IPS DF 19.7 (cell line): Measurements from ENCODE around the gene NDUFS1.
"Not testable (repeated sequence)": the region's sequence is repeated elsewhere in the genome, so short reads cannot be mapped to it uniquely, and the experiment has no call there.

ENCODE experiments used
- DNase-seq: peaks from one replicate; pipeline ENCODE4 v3.0.0-alpha.2; 2013; ENCODE audit warnings: low read depth, low spot score

Gene NDUFS1

GRCh38 chr2:206105038-206105437, 54.2 kb downstream of the NDUFS1 start:
- DNase-seq = no peak

GRCh38 chr2:206098872-206099271, 60.4 kb downstream of the NDUFS1 start:
- not testable (repeated sequence) for DNase-seq

GRCh38 chr2:206098471-206098870, 60.8 kb downstream of the NDUFS1 start:
- DNase-seq = no peak

GRCh38 chr2:206096876-206097275, 62.4 kb downstream of the NDUFS1 start:
- DNase-seq = no peak

GRCh38 chr2:206095536-206096332, 63.5 kb downstream of the NDUFS1 start:
- DNase-seq = no peak

- DNase-seq = no peak
Observed at GRCh38 chr2:206092297-206092696, 66.9 kb downstream of the NDUFS1 start.

- DNase-seq = no peak
Observed at GRCh38 chr2:206088248-206088647, 71.0 kb downstream of the NDUFS1 start.

GRCh38 chr2:206086716-206087350, 72.4 kb downstream of the NDUFS1 start:
- no peak for DNase-seq

- no peak for DNase-seq
Observed at GRCh38 chr2:206085742-206086445, 73.3 kb downstream of the NDUFS1 start, which contains the start of gene INO80D. TSS of gene INO80D (minus strand) at chr2:206086174. CDS start at chr2:206063016, 23,158 bp downstream.

- DNase-seq = no peak
Observed at GRCh38 chr2:206084870-206085741, 74.1 kb downstream of the NDUFS1 start.

- DNase-seq = peak; percentile 84
Observed at GRCh38 chr2:206084439-206084869, 74.8 kb downstream of the NDUFS1 start.

- DNase-seq = peak; percentile 89
Observed at GRCh38 chr2:206083602-206084438, 75.4 kb downstream of the NDUFS1 start.

- DNase-seq = no peak
Observed at GRCh38 chr2:206082298-206082843, 76.9 kb downstream of the NDUFS1 start.

- no peak for DNase-seq
Observed at GRCh38 chr2:206080927-206081326, 78.3 kb downstream of the NDUFS1 start.

- DNase-seq = peak; percentile 84
Observed at GRCh38 chr2:206079699-206080465, 79.4 kb downstream of the NDUFS1 start.

GRCh38 chr2:206077879-206078278, 81.4 kb downstream of the NDUFS1 start:
- not testable (repeated sequence) for DNase-seq

GRCh38 chr2:206075113-206075512, 84.1 kb downstream of the NDUFS1 start:
- DNase-seq = no peak

GRCh38 chr2:206071807-206072206, 87.4 kb downstream of the NDUFS1 start:
- no peak for DNase-seq

- DNase-seq = no peak
Observed at GRCh38 chr2:206069417-206069816, 89.8 kb downstream of the NDUFS1 start.
